ENCODE results near the gene MCTP1.

DNA sequence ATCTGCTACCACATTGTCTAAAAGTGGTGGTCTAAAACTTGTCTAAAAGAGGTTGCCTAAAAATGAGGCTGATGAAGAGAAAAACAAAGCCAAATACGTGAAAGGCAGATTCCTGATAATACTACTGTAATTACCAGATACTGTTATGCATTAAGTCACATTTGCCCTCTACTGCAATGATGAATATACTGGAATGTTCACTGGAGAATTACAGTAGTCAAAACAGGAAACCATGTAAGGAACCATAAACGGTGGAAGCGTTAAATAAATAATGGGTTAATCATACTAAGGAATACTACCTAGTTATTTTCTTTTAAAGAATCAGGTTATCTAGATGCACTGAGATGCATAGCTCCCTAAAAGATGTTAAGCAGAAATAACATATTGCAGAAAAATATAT lies 201.3 kb downstream of the MCTP1 start:
- TF ChIP-seq CTCF (IDR thresholded peaks at IDR 0.05) (no peak), POLR2A (IDR thresholded peaks at IDR 0.05) (no peak), POLR2AphosphoS5 (IDR thresholded peaks at IDR 0.05) (no peak)
